ENCODE results near the gene IRF7. TPM values are rescaled to one million over a fixed set of nuclear protein-coding genes. Genes with fewer than 3 reads are reported as not detected.

Gene IRF7
- total and polyA plus RNA-seq, 9 of the 15 experiments (the other 6 are each of a cell fraction or from before 2014, with no cell fraction given) = 0.27 to 7.6 (median 1.8) TPM

DNA sequence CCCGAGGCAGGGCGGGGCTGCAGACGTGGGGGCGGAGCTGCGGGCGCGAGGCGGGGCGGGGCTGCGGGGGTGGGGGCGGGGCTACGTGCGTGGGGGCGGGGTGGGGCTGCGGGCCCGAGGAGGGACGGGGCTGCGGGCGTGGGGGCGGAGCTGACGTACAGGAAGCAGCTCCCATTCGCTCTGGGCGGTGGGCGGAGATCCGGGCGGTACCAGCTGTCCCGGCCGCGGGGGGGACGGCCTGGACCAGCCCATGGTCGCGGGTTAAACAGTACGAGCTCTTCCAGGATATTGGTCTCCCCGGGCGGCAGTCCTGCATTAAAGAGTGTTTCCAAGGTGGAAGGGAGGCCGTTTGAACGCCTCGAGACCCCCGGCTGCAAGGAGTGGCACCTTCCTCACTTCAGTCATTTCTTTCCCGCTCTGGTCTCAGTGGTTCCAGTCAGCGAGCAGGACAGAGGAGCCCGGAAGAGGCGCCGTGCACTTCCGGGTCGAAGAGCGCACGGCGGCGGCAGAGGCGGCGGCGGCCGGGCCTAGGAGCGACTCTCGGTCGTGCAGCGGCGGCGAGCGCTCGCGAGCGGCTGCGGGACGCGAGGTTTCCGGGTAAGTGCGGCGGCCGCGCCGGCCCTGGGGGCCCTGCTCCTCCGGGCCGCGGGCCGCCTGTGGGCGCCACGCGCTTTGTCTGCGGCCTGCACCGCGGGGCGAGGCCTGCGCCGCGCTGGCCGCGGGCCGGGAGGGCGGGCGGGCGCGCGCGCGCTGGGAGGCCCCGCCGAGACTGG lies 39.6 kb downstream of the IRF7 start, which contains the start of gene PHRF1 (continued):
- TF ChIP-seq ATF4 (CRISPR knock-in tag; IDR thresholded peaks at IDR 0.05) (no peak), NR2C2 (CRISPR knock-in tag; IDR thresholded peaks at IDR 0.05) (peak; percentile 98), NR2C2 (tag; IDR thresholded peaks at IDR 0.05) (peak; percentile 99), ZNF165 (CRISPR knock-in tag; IDR thresholded peaks at IDR 0.05; ENCODE audit: borderline replicate concordance) (no peak), MXI1 (IDR thresholded peaks at IDR 0.05; ENCODE audit: low read depth, low read length) (0 out of 2 replicates have a peak, but pooled peaks have one; percentile 38), HSF4 (CRISPR knock-in tag; IDR thresholded peaks at IDR 0.05; ENCODE audit: borderline replicate concordance) (no peak), CREM (IDR thresholded peaks at IDR 0.05; ENCODE audit: low read depth) (peak; percentile 59), POLR2B (IDR thresholded peaks at IDR 0.05; ENCODE audit: low read depth, partially characterized antibody) (peak; percentile 28), SP1 (CRISPR knock-in tag; IDR thresholded peaks at IDR 0.05) (peak; percentile 86), NUFIP1 (IDR thresholded peaks at IDR 0.05; ENCODE audit: partially characterized antibody) (peak; percentile 93), ZNF436 (CRISPR knock-in tag; IDR thresholded peaks at IDR 0.05) (no peak), TCF7L2 (IDR thresholded peaks at IDR 0.05; ENCODE audit: low read depth, low read length) (peak; percentile 98), SUPT5H (IDR thresholded peaks at IDR 0.05) (peak; percentile 68), POLR3G (IDR thresholded peaks at IDR 0.05; ENCODE audit: extremely low read depth, insufficient read length, insufficient replicate concordance) (no peak), FOSL1 (tag; conservative IDR thresholded peaks at IDR 0.05) (0 out of 2 replicates have a peak, but pooled peaks have one; percentile 31), U2AF2 (optimal IDR thresholded peaks at IDR 0.05; ENCODE audit: low read depth, low read length) (no peak), RBBP5 (IDR thresholded peaks at IDR 0.05; ENCODE audit: borderline replicate concordance, insufficient read depth, low read length, poor library complexity, severe bottlenecking) (peak; percentile 65), GABPB1 (CRISPR knock-in tag; IDR thresholded peaks at IDR 0.05) (peak; percentile 95), NR4A1 (CRISPR knock-in tag; IDR thresholded peaks at IDR 0.05) (no peak), NR4A1 (tag; IDR thresholded peaks at IDR 0.05) (0 out of 2 replicates have a peak, but pooled peaks have one; percentile 48)
- TF ChIP-seq, protein P1, sequence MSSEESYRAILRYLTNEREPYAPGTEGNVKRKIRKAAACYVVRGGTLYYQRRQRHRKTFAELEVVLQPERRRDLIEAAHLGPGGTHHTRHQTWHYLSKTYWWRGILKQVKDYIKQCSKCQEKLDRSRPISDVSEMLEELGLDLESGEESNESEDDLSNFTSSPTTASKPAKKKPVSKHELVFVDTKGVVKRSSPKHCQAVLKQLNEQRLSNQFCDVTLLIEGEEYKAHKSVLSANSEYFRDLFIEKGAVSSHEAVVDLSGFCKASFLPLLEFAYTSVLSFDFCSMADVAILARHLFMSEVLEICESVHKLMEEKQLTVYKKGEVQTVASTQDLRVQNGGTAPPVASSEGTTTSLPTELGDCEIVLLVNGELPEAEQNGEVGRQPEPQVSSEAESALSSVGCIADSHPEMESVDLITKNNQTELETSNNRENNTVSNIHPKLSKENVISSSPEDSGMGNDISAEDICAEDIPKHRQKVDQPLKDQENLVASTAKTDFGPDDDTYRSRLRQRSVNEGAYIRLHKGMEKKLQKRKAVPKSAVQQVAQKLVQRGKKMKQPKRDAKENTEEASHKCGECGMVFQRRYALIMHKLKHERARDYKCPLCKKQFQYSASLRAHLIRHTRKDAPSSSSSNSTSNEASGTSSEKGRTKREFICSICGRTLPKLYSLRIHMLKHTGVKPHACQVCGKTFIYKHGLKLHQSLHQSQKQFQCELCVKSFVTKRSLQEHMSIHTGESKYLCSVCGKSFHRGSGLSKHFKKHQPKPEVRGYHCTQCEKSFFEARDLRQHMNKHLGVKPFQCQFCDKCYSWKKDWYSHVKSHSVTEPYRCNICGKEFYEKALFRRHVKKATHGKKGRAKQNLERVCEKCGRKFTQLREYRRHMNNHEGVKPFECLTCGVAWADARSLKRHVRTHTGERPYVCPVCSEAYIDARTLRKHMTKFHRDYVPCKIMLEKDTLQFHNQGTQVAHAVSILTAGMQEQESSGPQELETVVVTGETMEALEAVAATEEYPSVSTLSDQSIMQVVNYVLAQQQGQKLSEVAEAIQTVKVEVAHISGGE (CRISPR knock-in tag; IDR thresholded peaks at IDR 0.05) = peak in 2 of 3 experiments; percentile 81 to 96; a peak in 4 of 6 replicates
- TF ChIP-seq, protein P2, sequence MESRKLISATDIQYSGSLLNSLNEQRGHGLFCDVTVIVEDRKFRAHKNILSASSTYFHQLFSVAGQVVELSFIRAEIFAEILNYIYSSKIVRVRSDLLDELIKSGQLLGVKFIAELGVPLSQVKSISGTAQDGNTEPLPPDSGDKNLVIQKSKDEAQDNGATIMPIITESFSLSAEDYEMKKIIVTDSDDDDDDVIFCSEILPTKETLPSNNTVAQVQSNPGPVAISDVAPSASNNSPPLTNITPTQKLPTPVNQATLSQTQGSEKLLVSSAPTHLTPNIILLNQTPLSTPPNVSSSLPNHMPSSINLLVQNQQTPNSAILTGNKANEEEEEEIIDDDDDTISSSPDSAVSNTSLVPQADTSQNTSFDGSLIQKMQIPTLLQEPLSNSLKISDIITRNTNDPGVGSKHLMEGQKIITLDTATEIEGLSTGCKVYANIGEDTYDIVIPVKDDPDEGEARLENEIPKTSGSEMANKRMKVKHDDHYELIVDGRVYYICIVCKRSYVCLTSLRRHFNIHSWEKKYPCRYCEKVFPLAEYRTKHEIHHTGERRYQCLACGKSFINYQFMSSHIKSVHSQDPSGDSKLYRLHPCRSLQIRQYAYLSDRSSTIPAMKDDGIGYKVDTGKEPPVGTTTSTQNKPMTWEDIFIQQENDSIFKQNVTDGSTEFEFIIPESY (CRISPR knock-in tag; IDR thresholded peaks at IDR 0.05) = peak; percentile 32; the same call in 1 of the 2 replicates
